HCT116 (cell line): ENCODE data around the gene CUX1. TPM values are rescaled to one million over a fixed set of nuclear protein-coding genes. Genes with fewer than 3 reads are reported as not detected.

Source experiments
- ATAC-seq: fragments of 200-7000 bp; cut with Tn5 transposase; 2 replicates; pipeline ENCODE4 v1.9.1; 2020; ENCODE audit warnings: mild to moderate bottlenecking, moderate library complexity
- BruUV-seq: library from RNA; stranded (reverse); fragments of 400-500 nt; replicated peaks from 2 replicates; lab custom pipeline; 2021; lab: Mats Ljungman, UMichigan
- CTCF ChIA-PET: fragments of 300-600 bp; sonication (Branson Sonifier 250); formaldehyde crosslinking; loops from one replicate; lab custom pipeline; 2021; ENCODE audit warnings: antibody characterized with exemption; lab: Charles Lee
- POLR2A ChIA-PET: fragments of 300-600, 350-600 bp; sonication (Branson Sonifier 250); formaldehyde crosslinking; loops from one replicate; lab custom pipeline; 2021; ENCODE audit warnings: antibody characterized with exemption; lab: Charles Lee
- RAD21 ChIA-PET, 2 experiments: fragments of 300-600 bp; sonication (Branson Sonifier 250); formaldehyde crosslinking; loops; one replicate each; lab custom pipeline; 2023; ENCODE audit warnings: low total read pairs in 2 of 2; ENCODE audit not compliant: uncharacterized antibody in 2 of 2, unreplicated experiment in 2 of 2, low non-redundant PET in 1 of 2; lab: Charles Lee
- DNase-seq: peaks from one replicate; pipeline ENCODE4 v3.0.0-alpha.2; 2010; ENCODE audit warnings: low read depth, low spot score
- H2AFZ ChIP-seq: fragments of 200-600 bp; shearing (Covaris generic), sonication (generic); 2 replicates; pipeline ENCODE4 v1.6.1; 2017; ENCODE audit warnings: low read depth, mixed run types, mixed read lengths, antibody characterized with exemption, low read length; ENCODE audit not compliant: poor library complexity, severe bottlenecking
- H3K27ac ChIP-seq: 2 replicates; pipeline ENCODE4 v1.5.1; 2012; ENCODE audit warnings: low read depth, low read length
- H3K27me3 ChIP-seq: fragments of 200-600 bp; sonication (generic); 2 replicates; pipeline ENCODE4 v1.6.1; 2016; ENCODE audit warnings: mixed run types, low read length, mixed read lengths; ENCODE audit not compliant: insufficient read depth
- H3K36me3 ChIP-seq, 2 experiments: fragments of 200-500 bp in 1 of 2; fragments of 200-600 bp in 1 of 2; sonication (Bioruptor generic) in 1 of 2; sonication (generic) in 1 of 2; 2 replicates each; pipeline versions ENCODE4 v1.5.1 to v1.6.1; 2014 to 2016; ENCODE audit warnings: low read length in 2 of 2, inconsistent platforms in 1 of 2, mixed read lengths in 1 of 2, mixed run types in 1 of 2; ENCODE audit not compliant: insufficient read depth in 2 of 2, control insufficient read depth in 1 of 2
- H3K4me1 ChIP-seq, 2 experiments: fragments of 200-600 bp in 1 of 2; sonication (generic) in 1 of 2; 2 replicates each; pipeline versions ENCODE4 v1.5.1 to v1.6.1; 2012 to 2017; ENCODE audit warnings: low read length in 2 of 2, inconsistent platforms in 1 of 2, mild to moderate bottlenecking in 1 of 2, mixed read lengths in 1 of 2, mixed run types in 1 of 2, moderate library complexity in 1 of 2; ENCODE audit not compliant: insufficient read depth in 2 of 2, control insufficient read depth in 1 of 2
- H3K4me2 ChIP-seq: fragments of 200-600 bp; sonication (generic); 2 replicates; pipeline ENCODE4 v1.6.1; 2017; ENCODE audit warnings: mixed run types, low read length, mixed read lengths
- H3K4me3 ChIP-seq, 2 experiments: fragments of 200-600 bp in 1 of 2; sonication (generic) in 1 of 2; replicated peaks in 1 of 2; 2 replicates each; pipeline ENCODE4 v1.5.1; 2011 to 2016; ENCODE audit warnings: low read length in 2 of 2, control low read depth in 1 of 2, low read depth in 1 of 2, mild to moderate bottlenecking in 1 of 2, mixed read lengths in 1 of 2, mixed run types in 1 of 2
- H3K79me2 ChIP-seq: fragments of 200-600 bp; sonication (generic); 2 replicates; pipeline ENCODE4 v1.6.1; 2017; ENCODE audit warnings: mild to moderate bottlenecking, mixed run types, low read length, moderate library complexity, mixed read lengths; ENCODE audit not compliant: insufficient read depth
- H3K9ac ChIP-seq: fragments of 200-600 bp; sonication (generic); 2 replicates; pipeline ENCODE4 v1.6.1; 2016; ENCODE audit warnings: low read length, mixed read lengths
- H3K9me2 ChIP-seq: fragments of 200-600 bp; sonication (generic), shearing (Covaris generic); 2 replicates; pipeline ENCODE4 v1.6.1; 2017; ENCODE audit warnings: mixed run types, mild to moderate bottlenecking, moderate library complexity; ENCODE audit not compliant: insufficient read depth
- H3K9me3 ChIP-seq, 2 experiments: fragments of 200-500 bp in 1 of 2; fragments of 200-600 bp in 1 of 2; sonication (Bioruptor generic) in 1 of 2; sonication (generic) in 1 of 2; 2 replicates each; pipeline ENCODE4 v1.6.1; 2014 to 2017; ENCODE audit warnings: low read length in 2 of 2, mixed read lengths in 2 of 2, inconsistent platforms in 1 of 2, low read depth in 1 of 2, mild to moderate bottlenecking in 1 of 2, mixed run types in 1 of 2, moderate library complexity in 1 of 2; ENCODE audit not compliant: control insufficient read depth in 1 of 2, insufficient read depth in 1 of 2
- H4K20me1 ChIP-seq: fragments of 200-600 bp; sonication (generic), shearing (Covaris generic); 2 replicates; pipeline ENCODE4 v1.6.1; 2017; ENCODE audit warnings: mixed run types, mild to moderate bottlenecking, moderate library complexity; ENCODE audit not compliant: insufficient read depth
- CBX3 ChIP-seq: IDR thresholded peaks from 2 replicates; pipeline ENCODE4 v1.6.1; 2012; ENCODE audit warnings: low read depth
- CEBPB ChIP-seq: IDR thresholded peaks from 2 replicates; pipeline ENCODE4 v1.6.1; 2012; ENCODE audit warnings: low read depth
- CTCF ChIP-seq, 3 experiments: fragments of 200-600 bp in 1 of 3; sonication (generic) in 1 of 3; IDR thresholded peaks in 2 of 3; conservative IDR thresholded peaks in 1 of 3; 2 replicates each; pipeline ENCODE4 v1.5.1; 2012 to 2017; ENCODE audit warnings: low read depth in 2 of 3, low read length in 2 of 3, antibody characterized with exemption in 1 of 3, borderline replicate concordance in 1 of 3, control low read depth in 1 of 3, mild to moderate bottlenecking in 1 of 3, mixed read lengths in 1 of 3, mixed run types in 1 of 3, moderate library complexity in 1 of 3; ENCODE audit not compliant: insufficient read depth in 1 of 3
- EZH2 ChIP-seq: fragments of 200-600 bp; sonication (generic); IDR thresholded peaks from 2 replicates; pipeline ENCODE4 v1.6.1; 2017; ENCODE audit warnings: antibody characterized with exemption, mixed run types
- POLR2AphosphoS5 ChIP-seq: IDR thresholded peaks from 2 replicates; pipeline ENCODE4 v1.6.1; 2011; ENCODE audit warnings: mild to moderate bottlenecking, low read depth, low read length, moderate library complexity
- RAD21 ChIP-seq: IDR thresholded peaks from 2 replicates; pipeline ENCODE4 v1.6.1; 2012; ENCODE audit warnings: low read depth, mild to moderate bottlenecking
- TCF7L2 ChIP-seq: IDR thresholded peaks from 2 replicates; pipeline ENCODE4 v1.7.0; 2011; ENCODE audit warnings: borderline replicate concordance, inconsistent platforms; ENCODE audit not compliant: insufficient read depth, insufficient read length; ENCODE audit errors: extremely low read depth
- YY1 ChIP-seq: IDR thresholded peaks from 2 replicates; pipeline ENCODE4 v1.6.1; 2011; ENCODE audit warnings: low read length, low read depth, moderate library complexity, mild to moderate bottlenecking; ENCODE audit not compliant: insufficient replicate concordance; ENCODE audit errors: extremely low read depth
- ZNF274 ChIP-seq: fragments of 200-500 bp; sonication (Bioruptor generic); IDR thresholded peaks from 2 replicates; pipeline ENCODE4 v1.6.1; 2014; ENCODE audit warnings: mild to moderate bottlenecking, low read depth, low read length, inconsistent platforms
- intact Hi-C: fragments of 100-400 bp; cut with micrococcal nuclease; formaldehyde crosslinking; loops from 2 replicates; pipeline ENCODE4 v1.10.0; 2022
- total RNA-seq: library from RNA; stranded (reverse); gene quantifications from one replicate; pipeline ENCODE4 v1.2.1, GENCODE V29; 2021; ENCODE audit not compliant: unreplicated experiment
- TF ChIP-seq, protein P1 (sequence below): IDR thresholded peaks from 2 replicates; pipeline ENCODE4 v1.6.1; 2012
- TF ChIP-seq, protein P2 (sequence below): IDR thresholded peaks from 2 replicates; pipeline ENCODE4 v1.6.1; 2011; ENCODE audit warnings: mild to moderate bottlenecking, low read length, moderate library complexity; ENCODE audit not compliant: insufficient replicate concordance; ENCODE audit errors: extremely low read depth

Gene CUX1
- total RNA-seq, 1 experiment from 2014 or later, result 68.9 TPM

GRCh38 chr7:102318482-102318971 is 501.1 kb downstream of the CUX1 start:
- TF ChIP-seq CTCF (IDR thresholded peaks at IDR 0.05 in 2 of 3, conservative IDR thresholded peaks at IDR 0.05 in 1 of 3; ENCODE audit: borderline replicate concordance in 1 of 3, insufficient read depth in 1 of 3, low read depth in 2 of 3, low read length in 2 of 3), result peak in 2 of 3 experiments; percentile 27 to 39; a peak in 3 of 6 replicates
- TF ChIP-seq TCF7L2, result no peak
- no peaks in the 10 kb centered on the region for H4K20me1 ChIP-seq
- no peak overlapping the region for H3K9ac ChIP-seq
- peak overlapping the region; percentile 26; the same call in 1 of the 2 replicates for H3K4me2 ChIP-seq
- DNase-seq (peak; percentile 48), ATAC-seq (peak; percentile 84)
- BruUV-seq, result no TSS peak
- no peaks in the 10 kb centered on the region for H3K9me2 ChIP-seq
- intact Hi-C loops, result no loop called here
- peak overlapping the region; percentile 39; the same call in 1 of the 2 replicates for H3K27ac ChIP-seq
- ChIA-PET CTCF (no interaction called here), RAD21 (no interaction called here), POLR2A (interaction anchor here (1.0 kb wide), 1 partner anchor 9 kb away, joined by 3 read pairs; no protein-coding TSS in a partner anchor)
- H2AFZ ChIP-seq, result no peak overlapping the region
- no peaks in the 10 kb centered on the region for H3K27me3 ChIP-seq
- H3K4me1 ChIP-seq, result peaks cover 9 to 10% of the 10 kb centered on the region in 2 experiments
- no peaks in the 10 kb centered on the region for H3K79me2 ChIP-seq
- no peaks in the 10 kb centered on the region for H3K9me3 ChIP-seq
- no peaks in the 10 kb centered on the region; a peak in 1 of 4 replicates for H3K36me3 ChIP-seq
- no peak overlapping the region for H3K4me3 ChIP-seq

- CTCF ChIA-PET, result no interaction called here
- no peak overlapping the region for H3K4me2 ChIP-seq
- TF ChIP-seq, protein P1, sequence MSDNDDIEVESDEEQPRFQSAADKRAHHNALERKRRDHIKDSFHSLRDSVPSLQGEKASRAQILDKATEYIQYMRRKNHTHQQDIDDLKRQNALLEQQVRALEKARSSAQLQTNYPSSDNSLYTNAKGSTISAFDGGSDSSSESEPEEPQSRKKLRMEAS, result no peak
- no peak for TF ChIP-seq RAD21
- no peak for TF ChIP-seq YY1
- TF ChIP-seq POLR2AphosphoS5, result no peak
- no peak for TF ChIP-seq CBX3
- TF ChIP-seq ZNF274, result no peak
- TF ChIP-seq CEBPB, result no peak
- TF ChIP-seq, protein P2, sequence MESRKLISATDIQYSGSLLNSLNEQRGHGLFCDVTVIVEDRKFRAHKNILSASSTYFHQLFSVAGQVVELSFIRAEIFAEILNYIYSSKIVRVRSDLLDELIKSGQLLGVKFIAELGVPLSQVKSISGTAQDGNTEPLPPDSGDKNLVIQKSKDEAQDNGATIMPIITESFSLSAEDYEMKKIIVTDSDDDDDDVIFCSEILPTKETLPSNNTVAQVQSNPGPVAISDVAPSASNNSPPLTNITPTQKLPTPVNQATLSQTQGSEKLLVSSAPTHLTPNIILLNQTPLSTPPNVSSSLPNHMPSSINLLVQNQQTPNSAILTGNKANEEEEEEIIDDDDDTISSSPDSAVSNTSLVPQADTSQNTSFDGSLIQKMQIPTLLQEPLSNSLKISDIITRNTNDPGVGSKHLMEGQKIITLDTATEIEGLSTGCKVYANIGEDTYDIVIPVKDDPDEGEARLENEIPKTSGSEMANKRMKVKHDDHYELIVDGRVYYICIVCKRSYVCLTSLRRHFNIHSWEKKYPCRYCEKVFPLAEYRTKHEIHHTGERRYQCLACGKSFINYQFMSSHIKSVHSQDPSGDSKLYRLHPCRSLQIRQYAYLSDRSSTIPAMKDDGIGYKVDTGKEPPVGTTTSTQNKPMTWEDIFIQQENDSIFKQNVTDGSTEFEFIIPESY, result no peak
- TF ChIP-seq EZH2, result no peak
Measured at GRCh38 chr7:102319671-102320070, 502.2 kb downstream of the CUX1 start.

More at GRCh38 chr7:102319671-102320070, 502.2 kb downstream of the CUX1 start:
- H2AFZ ChIP-seq, result no peak overlapping the region
- RAD21 ChIA-PET, result no interaction called here
- intact Hi-C loops, result no loop called here
- no peaks in the 10 kb centered on the region for H4K20me1 ChIP-seq
- ATAC-seq (no peak), DNase-seq (no peak)
- no peak overlapping the region for H3K27ac ChIP-seq
- BruUV-seq, result no TSS peak
- peaks cover 9 to 10% of the 10 kb centered on the region in 2 experiments for H3K4me1 ChIP-seq
- H3K9me2 ChIP-seq, result no peaks in the 10 kb centered on the region
- H3K4me3 ChIP-seq, result no peak overlapping the region
- no peaks in the 10 kb centered on the region; a peak in 1 of 4 replicates for H3K36me3 ChIP-seq
- POLR2A ChIA-PET, result no interaction called here
- no peaks in the 10 kb centered on the region for H3K27me3 ChIP-seq
- no peak overlapping the region for H3K9ac ChIP-seq
- no peaks in the 10 kb centered on the region for H3K9me3 ChIP-seq
- H3K79me2 ChIP-seq, result no peaks in the 10 kb centered on the region
